ENCODE measurements around the gene HPS6.

Gene HPS6

GRCh38 chr10:102069071-102069470, 3.9 kb downstream of the HPS6 start:
- DNase-seq (ENCODE audit: low read depth), result no peak

- peak; percentile 64 for DNase-seq (ENCODE audit: low read depth)
Observed at GRCh38 chr10:102072673-102073527, 7.8 kb downstream of the HPS6 start.

- DNase-seq (ENCODE audit: low read depth), result no peak
Observed at GRCh38 chr10:102083541-102083940, 18.4 kb downstream of the HPS6 start.

GRCh38 chr10:102085336-102085735, 20.2 kb downstream of the HPS6 start:
- no peak for DNase-seq (ENCODE audit: low read depth)

GRCh38 chr10:102086196-102086595, 21.0 kb downstream of the HPS6 start:
- DNase-seq (ENCODE audit: low read depth), result no peak

GRCh38 chr10:102090772-102091171, 25.6 kb downstream of the HPS6 start:
- no peak for DNase-seq (ENCODE audit: low read depth)

- no peak for DNase-seq (ENCODE audit: low read depth)
Observed at GRCh38 chr10:102096449-102096848, 31.3 kb downstream of the HPS6 start.

- DNase-seq (ENCODE audit: low read depth), result no peak
Observed at GRCh38 chr10:102101152-102101551, 36.0 kb downstream of the HPS6 start.

- DNase-seq (ENCODE audit: low read depth), result no peak
Observed at GRCh38 chr10:102102421-102102820, 37.3 kb downstream of the HPS6 start.

- no peak for DNase-seq (ENCODE audit: low read depth)
Observed at GRCh38 chr10:102106998-102107397, 41.8 kb downstream of the HPS6 start.

GRCh38 chr10:102109166-102110116, 44.3 kb downstream of the HPS6 start:
- no peak for DNase-seq (ENCODE audit: low read depth)

GRCh38 chr10:102111276-102111675, 46.1 kb downstream of the HPS6 start:
- DNase-seq (ENCODE audit: low read depth), result no peak

GRCh38 chr10:102112210-102112817, 47.2 kb downstream of the HPS6 start:
- DNase-seq (ENCODE audit: low read depth), result no peak

GRCh38 chr10:102113261-102113955, 48.3 kb downstream of the HPS6 start:
- DNase-seq (ENCODE audit: low read depth), result no peak

GRCh38 chr10:102113956-102114857, 49.1 kb downstream of the HPS6 start:
- DNase-seq (ENCODE audit: low read depth), result no peak

- DNase-seq (ENCODE audit: low read depth), result peak; percentile 80
Observed at GRCh38 chr10:102114861-102115618, 49.9 kb downstream of the HPS6 start.

GRCh38 chr10:102115775-102116174, 50.6 kb downstream of the HPS6 start:
- DNase-seq (ENCODE audit: low read depth), result no peak

GRCh38 chr10:102116656-102117055, 51.5 kb downstream of the HPS6 start:
- DNase-seq (ENCODE audit: low read depth), result no peak

Data from stimulated activated CD4-positive, alpha-beta T cell treated with anti-CD3 and anti-CD28 coated beads, Interleukin-2, amount 100 ng/mL, for 4 hours (primary cell).